Activated CD8-positive, alpha-beta memory T cell treated with anti-CD3 and anti-CD28 coated beads, Interleukin-2, amount 50 U/mL, for 1 hour (primary cell): Measurements from ENCODE around the gene DTHD1.

Experiments
- DNase-seq: peaks from one replicate; pipeline ENCODE4 v3.0.0-alpha.2; 2020; ENCODE audit errors: extremely low read depth

The DTHD1 gene

GRCh38 chr4:36313703-36314102 is 32.3 kb downstream of the DTHD1 start:
- DNase-seq: no peak

GRCh38 chr4:36316607-36317006 is 35.2 kb downstream of the DTHD1 start:
- no peak for DNase-seq

- no peak for DNase-seq
These were observed 36.3 kb downstream of the DTHD1 start for GRCh38 chr4:36317721-36318120.

DNA sequence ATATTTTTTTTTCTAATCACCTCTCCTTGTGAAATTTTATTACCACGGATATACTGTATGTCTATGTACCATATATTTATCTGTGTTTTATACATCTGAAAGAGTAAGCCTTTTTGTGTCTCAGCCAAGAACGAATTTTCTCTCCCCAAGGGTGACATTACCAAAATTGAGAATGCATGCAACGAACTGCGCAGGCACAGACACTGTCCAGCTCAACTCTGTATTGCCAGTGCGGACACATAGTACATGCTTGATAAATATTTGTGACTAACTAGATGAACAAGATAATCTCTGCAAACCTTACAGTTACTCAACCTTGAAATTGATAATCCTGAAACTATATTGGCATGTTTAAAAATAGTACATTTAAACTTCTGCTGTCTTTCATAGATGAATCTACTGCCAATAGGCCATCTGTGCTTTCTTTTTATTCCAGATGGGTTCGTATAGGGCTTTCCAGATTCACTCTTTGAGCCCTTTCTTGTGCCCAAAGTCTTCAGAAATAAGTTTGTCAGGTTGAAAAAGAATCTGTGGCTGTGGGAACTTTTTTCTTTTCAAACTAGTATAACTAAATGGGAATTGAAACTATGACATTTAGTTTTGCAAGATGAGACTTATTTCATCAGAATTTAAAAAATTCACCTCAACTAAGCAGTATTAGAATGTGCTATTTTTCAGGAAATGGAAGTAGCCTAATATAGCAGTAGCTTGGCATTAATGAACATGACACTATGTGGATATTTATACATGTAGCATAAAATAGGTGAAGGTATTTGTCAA is 38.9 kb downstream of the DTHD1 start:
- DNase-seq: no peak

- DNase-seq: no peak
These were observed 39.8 kb downstream of the DTHD1 start for GRCh38 chr4:36321176-36321575.

- DNase-seq: no peak
These were observed 41.5 kb downstream of the DTHD1 start for GRCh38 chr4:36322921-36323354.

DNA sequence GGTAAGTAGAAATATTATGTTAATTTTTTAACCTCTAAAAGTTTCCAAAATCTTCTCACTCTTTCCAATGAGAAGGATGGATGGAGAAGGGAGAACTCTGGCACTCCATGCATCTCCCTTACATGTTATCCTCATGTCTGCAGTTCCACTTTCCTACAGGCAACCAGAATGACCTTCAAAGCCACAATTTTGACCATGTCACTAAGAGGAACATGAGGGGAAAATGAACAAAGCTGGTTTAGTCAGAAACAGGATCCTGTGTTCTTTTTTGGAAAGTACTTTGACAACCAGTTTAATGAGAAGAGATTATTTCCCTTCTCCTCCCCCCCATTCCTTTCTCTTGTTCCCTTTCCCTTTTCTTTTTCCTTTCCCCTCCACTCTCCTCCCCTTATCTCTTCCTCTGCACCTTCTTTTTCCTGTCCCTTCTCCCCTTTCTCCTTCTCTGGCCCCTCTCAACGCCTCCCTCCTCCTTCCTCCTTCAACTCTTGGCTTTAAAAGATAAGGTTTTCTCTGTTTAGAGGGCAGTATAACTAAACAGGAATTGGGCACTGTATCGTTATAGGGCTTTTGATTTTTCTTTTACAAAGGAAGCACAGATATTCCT is 42.5 kb downstream of the DTHD1 start:
- no peak for DNase-seq

GRCh38 chr4:36324808-36325207 is 43.4 kb downstream of the DTHD1 start:
- DNase-seq: no peak

GRCh38 chr4:36325499-36325898 is 44.1 kb downstream of the DTHD1 start:
- DNase-seq: no peak

GRCh38 chr4:36325926-36326325 is 44.5 kb downstream of the DTHD1 start:
- DNase-seq: no peak

DNA sequence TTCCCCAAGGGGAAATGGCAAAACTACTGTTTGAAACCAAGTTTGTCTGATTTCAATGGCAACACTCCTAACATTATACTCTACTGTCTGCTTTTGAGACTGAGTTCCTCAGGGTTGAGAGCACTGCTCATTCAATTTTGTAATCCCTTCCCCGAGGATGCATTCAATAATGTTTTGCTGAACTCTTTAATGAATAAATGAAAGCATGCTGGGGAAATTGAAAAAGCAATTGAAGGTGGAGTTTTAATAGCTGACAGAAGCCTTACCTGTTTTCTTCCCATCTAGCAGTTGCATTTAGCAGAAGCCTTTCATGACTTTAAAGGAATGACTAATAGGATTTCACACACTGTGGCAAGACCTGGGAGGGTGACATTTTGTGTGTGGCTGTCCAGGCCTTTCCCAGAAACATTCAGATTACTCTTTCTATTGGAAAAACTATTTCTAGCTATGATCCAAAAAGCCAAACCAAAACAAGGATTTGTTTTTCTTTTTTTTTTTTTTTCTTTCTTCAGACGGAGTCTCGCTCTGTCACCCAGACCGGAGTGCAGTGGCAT is 45.1 kb downstream of the DTHD1 start:
- no peak for DNase-seq

GRCh38 chr4:36327400-36327799 is 46.0 kb downstream of the DTHD1 start:
- DNase-seq: no peak

- DNase-seq: no peak
These were observed 46.7 kb downstream of the DTHD1 start for GRCh38 chr4:36328130-36328529.

DNA sequence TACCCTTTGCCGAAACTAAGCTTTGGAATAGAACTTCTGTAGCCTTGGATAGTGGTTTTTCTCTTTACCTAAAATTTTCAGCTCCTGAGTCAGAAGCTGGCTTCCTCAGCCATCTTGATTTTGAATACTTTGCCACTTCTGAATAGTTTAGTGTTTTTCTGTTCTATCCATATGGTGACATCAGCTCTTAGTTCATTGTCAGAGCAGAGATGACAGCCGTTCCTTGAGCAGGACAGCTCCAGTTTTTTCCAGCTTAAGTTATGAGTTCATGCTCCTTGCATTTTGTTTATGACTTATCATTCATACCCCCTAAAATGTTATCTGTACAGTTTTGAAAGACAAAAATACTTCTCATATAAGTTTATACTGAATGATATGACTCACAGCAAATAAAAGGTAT is 47.8 kb downstream of the DTHD1 start:
- DNase-seq: no peak

- DNase-seq: no peak
These were observed 49.4 kb downstream of the DTHD1 start for GRCh38 chr4:36330796-36331195.

DNA sequence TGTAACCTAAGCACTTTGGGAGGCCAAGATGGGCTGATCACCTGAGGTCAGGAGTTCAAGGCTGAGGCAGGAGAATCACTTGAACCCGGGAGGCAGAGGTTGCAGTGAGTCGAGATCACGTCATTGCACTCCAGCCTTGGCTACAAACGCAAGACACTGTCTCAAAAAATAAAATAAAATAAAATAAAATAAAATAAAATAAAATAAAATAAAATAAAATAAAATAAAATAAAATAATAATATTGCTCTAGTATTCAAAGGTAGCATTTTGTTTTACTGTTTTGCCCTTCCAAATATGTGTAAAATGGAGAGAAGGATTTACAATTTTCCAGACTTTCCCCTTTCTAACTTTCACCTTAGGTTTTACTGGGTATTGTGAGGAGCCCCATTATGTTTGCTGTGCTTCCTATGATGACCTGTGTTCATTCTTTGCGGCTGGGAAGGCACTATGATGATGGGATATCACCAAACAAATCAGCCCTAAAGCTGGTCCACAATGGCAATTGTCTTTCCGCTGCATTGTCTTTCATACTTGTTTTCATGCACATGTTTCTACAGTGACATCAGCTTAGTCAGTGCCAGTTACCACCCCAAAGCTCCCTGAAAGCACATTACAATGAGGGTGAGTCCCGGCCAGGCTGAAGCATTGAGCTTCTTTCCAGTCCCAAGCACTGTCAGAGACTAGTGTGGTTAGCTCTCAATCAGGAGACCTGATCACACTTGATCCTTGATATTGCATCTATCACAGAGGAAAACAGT is 50.8 kb downstream of the DTHD1 start:
- DNase-seq: no peak

- no peak for DNase-seq
These were observed 51.3 kb downstream of the DTHD1 start for GRCh38 chr4:36332782-36333131.

- no peak for DNase-seq
These were observed 52.0 kb downstream of the DTHD1 start for GRCh38 chr4:36333303-36333877.

DNA sequence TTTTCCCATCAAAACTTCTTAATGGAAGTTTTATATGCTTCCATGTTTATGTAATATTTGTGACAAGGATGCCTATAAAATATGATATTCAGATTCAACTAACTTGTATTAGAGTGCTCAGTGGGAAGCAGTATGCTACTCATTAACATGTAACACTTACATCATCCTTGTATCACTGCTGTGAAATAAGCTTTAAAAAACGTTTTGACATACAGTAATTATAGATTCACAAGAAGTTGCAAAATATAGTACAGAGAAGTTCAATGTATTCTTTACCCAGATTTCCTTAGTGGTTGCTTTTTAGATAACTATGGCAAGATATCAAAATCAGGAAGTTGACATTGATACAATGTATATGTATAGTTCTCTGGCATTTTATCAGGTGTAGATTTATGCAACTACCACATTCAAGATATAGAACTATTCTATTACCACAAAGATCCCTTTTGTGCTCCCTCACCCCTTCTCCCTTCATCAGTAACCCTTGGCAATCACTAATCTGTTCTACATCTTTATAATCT is 56.3 kb downstream of the DTHD1 start:
- no peak for DNase-seq

DNA sequence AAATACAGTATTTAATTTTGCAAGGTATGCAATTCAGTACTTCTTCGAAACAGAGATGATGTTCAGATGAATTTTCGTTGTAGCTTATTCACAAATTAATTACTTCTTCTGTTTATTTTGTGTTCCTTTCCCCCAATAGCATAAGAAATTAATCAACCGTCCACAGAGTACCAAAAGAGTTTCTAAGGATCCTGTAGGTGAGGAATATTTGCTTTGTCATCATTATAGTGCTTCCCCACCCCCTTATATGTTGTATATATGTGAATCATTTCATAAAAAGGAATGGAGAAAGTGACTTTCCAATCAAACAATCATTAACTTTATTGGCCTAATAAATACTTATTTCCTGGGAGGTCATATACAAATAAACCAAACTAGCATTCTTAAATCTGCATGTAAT is 57.6 kb downstream of the DTHD1 start:
- no peak for DNase-seq

GRCh38 chr4:36341936-36342335 is 60.5 kb downstream of the DTHD1 start:
- DNase-seq: no peak
